Measurements from ENCODE around the gene SGCG. TPM values are rescaled to one million over a fixed set of nuclear protein-coding genes. Genes with fewer than 3 reads are reported as not detected.

Gene SGCG
- total RNA-seq, 1 experiment from 2014 or later = not detected

DNA sequence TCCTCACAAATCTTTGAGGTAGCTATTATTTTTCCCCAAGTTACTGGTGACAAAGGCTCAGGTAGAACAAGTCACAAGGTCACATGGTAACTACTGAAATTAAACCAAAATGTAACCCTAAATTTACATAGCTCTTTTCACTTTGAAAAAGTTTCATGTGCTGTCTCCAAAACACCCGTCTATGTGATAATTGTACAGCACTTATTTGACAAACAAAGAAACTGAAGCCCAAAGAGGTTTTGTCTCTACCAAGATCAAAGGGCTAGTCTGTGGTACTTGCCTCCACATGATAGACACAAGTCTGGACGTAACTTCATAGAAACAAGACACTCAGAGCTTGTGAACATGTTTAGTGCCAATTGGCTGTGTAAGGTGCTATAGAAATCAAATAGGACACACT is 144.4 kb downstream of the SGCG start:
- Histone ChIP-seq H3K18ac (ENCODE audit: insufficient read length, low read depth, low read length) (no peak overlapping the region), H3K23me2 (ENCODE audit: insufficient read length, low read depth, low read length, poor library complexity, severe bottlenecking) (no peaks in the 10 kb centered on the region), H2BK120ac (ENCODE audit: low read depth, low read length, poor library complexity, severe bottlenecking) (no peak overlapping the region), H3K14ac (ENCODE audit: insufficient read depth, low read length) (no peak overlapping the region), H4K20me1 (ENCODE audit: control insufficient read depth, insufficient read depth, insufficient read length) (no peaks in the 10 kb centered on the region), H3K27me3 (ENCODE audit: insufficient read depth, low read length) (no peaks in the 10 kb centered on the region), H4K8ac (replicated peaks; ENCODE audit: insufficient read length, low read depth, low read length) (no peak overlapping the region), H3T11ph (ENCODE audit: low read length) (no peak overlapping the region), H3K9me3 (ENCODE audit: control insufficient read depth, low read depth, low read length) (no peaks in the 10 kb centered on the region), H2BK5ac (ENCODE audit: insufficient read length, low read length) (no peak overlapping the region), H3K56ac (ENCODE audit: insufficient read length, low read depth, low read length) (no peak overlapping the region), H3K27ac (ENCODE audit: insufficient read length, low read depth, low read length) (no peak overlapping the region), H3K9ac (ENCODE audit: extremely low read depth, insufficient read length, low read length) (no peak overlapping the region), H3K23ac (ENCODE audit: insufficient read length, low read depth, low read length) (no peak overlapping the region), H2AFZ (ENCODE audit: low read length) (no peak overlapping the region), H2BK15ac (ENCODE audit: low read depth, low read length) (no peak overlapping the region), H2AK5ac (ENCODE audit: insufficient read length, low read length) (no peak overlapping the region), H4K5ac (ENCODE audit: insufficient read length, low read depth, low read length) (no peak overlapping the region), H3K4me1 (ENCODE audit: insufficient read depth, low read length) (peaks cover 3% of the 10 kb centered on the region; the same call in 1 of the 2 replicates), H3K79me2 (ENCODE audit: insufficient read depth, low read length) (no peaks in the 10 kb centered on the region), H4K91ac (ENCODE audit: insufficient read length, low read depth, low read length) (no peak overlapping the region), H3K4ac (ENCODE audit: low read depth, low read length) (no peak overlapping the region), H3K79me1 (ENCODE audit: insufficient read depth, low read depth, low read length, poor library complexity, severe bottlenecking) (no peaks in the 10 kb centered on the region), H3K4me2 (ENCODE audit: insufficient read depth, insufficient read length, low read length) (no peak overlapping the region), H2BK20ac (ENCODE audit: low read depth, low read length, poor library complexity, severe bottlenecking) (no peak overlapping the region), H2BK12ac (ENCODE audit: insufficient read length, low read depth, low read length) (no peak overlapping the region)
- no peak overlapping the region for H3K4me3 Mint-ChIP-seq
- no peak overlapping the region for H3K27ac Mint-ChIP-seq
- peaks cover 0 to 2% of the 10 kb centered on the region in 2 experiments; a peak in 2 of 5 replicates for H3K9me3 Mint-ChIP-seq
- no peak for DNase-seq
- peaks cover 0 to 8% (median 4%) of the 10 kb centered on the region in 3 experiments; a peak in 5 of 7 replicates for H3K36me3 Mint-ChIP-seq (ENCODE audit: insufficient read depth in 1 of 3, low read depth in 3 of 3)
- TF ChIP-seq, protein P1, sequence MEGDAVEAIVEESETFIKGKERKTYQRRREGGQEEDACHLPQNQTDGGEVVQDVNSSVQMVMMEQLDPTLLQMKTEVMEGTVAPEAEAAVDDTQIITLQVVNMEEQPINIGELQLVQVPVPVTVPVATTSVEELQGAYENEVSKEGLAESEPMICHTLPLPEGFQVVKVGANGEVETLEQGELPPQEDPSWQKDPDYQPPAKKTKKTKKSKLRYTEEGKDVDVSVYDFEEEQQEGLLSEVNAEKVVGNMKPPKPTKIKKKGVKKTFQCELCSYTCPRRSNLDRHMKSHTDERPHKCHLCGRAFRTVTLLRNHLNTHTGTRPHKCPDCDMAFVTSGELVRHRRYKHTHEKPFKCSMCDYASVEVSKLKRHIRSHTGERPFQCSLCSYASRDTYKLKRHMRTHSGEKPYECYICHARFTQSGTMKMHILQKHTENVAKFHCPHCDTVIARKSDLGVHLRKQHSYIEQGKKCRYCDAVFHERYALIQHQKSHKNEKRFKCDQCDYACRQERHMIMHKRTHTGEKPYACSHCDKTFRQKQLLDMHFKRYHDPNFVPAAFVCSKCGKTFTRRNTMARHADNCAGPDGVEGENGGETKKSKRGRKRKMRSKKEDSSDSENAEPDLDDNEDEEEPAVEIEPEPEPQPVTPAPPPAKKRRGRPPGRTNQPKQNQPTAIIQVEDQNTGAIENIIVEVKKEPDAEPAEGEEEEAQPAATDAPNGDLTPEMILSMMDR (conservative IDR thresholded peaks at IDR 0.05) = no peak
- WGBS (ENCODE audit: extremely low coverage, insufficient read length, low lambda C conversion rate) = no CpG with 5 or more reads among the region's 2 CpGs
- peaks cover 11 to 13% of the 10 kb centered on the region in 2 experiments for H3K4me1 Mint-ChIP-seq
- no peaks in the 10 kb centered on the region for H3K27me3 Mint-ChIP-seq (ENCODE audit: low read depth)

Measured in H9 (cell line).